GM10847 (cell line): ENCODE results near the gene TTC9.

ENCODE experiments used
- POLR2A ChIP-seq: IDR thresholded peaks from 2 replicates; pipeline ENCODE4 v1.6.1; 2011; ENCODE audit not compliant: insufficient read length; ENCODE audit errors: extremely low read depth

The TTC9 gene

DNA sequence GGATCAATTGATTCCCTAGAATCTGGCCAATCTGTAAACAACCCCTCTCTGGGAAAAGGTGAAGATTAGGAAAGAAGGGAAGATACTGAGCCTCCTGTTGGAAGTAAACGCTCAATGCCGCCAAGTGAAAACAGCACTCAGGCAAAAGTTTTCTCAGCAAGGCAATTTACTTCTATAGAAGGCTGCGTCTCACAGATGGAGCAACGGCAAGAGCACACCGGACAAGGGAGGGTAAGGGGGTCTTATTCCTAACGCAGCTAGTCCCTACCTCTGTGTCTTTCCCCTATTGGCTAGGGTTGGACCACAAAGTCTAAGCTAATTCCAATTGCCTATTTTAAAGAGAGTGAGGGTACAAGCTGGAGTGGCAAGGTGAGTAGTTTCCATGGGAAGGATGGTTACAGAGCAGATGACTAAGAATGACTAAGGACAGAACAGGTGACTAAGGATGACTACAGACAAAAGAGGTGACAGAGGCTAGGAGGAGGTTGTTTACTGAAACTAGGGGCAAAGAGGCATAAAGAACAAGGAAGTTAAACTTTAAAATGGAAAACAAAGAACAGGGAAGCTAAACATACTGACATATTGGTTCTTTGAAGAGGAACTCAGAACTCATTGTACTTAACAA is 5.6 kb upstream of the TTC9 start:
- TF ChIP-seq POLR2A: no peak

DNA sequence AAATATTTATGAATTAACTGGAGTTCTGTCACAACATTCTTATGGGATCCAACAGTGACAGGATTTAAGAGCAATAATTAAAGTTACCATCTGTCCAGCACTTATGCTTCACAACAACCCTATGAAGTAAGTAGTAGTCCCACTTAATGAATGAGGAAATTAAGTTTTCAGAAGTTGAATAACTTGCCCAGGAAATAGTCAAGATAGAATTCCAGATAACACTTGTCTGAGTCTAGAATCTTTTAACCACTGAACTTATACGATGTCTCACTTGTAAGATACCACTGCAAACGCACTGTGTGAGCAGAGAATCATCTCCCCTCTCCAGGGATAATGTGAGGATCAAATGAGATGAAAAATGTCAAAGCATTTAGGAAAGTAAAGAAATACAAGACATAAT is 3.3 kb upstream of the TTC9 start:
- TF ChIP-seq POLR2A: no peak

DNA sequence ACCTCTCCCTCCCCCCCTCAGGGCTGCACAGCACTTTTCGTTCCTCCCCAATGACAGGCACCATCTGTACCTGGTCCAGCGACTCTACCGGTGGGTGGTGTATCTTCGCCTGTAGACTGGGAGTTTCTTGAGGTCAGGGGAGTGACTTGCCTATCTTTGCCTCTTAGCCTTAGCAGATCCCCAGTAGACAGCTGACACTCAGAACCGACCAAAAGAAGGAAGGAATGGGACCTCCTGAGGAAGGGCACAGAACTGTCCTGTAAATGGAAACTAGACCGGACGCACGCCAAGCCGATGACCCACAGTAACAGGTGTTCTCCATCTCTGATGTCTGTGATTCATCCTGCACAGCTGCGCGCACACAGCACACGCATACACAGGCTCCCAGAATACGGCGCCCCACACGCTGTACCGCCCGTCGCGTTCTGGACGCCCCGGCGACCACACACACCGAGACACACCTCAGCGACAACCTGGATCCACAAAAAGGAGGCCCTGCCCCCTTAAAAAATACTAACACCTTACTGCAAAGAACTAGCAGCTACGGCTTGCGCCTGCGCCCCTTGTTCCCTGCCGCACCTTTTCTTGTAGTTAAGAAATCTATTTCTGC is 673 bp upstream of the TTC9 start:
- peak; percentile 63 for TF ChIP-seq POLR2A

DNA sequence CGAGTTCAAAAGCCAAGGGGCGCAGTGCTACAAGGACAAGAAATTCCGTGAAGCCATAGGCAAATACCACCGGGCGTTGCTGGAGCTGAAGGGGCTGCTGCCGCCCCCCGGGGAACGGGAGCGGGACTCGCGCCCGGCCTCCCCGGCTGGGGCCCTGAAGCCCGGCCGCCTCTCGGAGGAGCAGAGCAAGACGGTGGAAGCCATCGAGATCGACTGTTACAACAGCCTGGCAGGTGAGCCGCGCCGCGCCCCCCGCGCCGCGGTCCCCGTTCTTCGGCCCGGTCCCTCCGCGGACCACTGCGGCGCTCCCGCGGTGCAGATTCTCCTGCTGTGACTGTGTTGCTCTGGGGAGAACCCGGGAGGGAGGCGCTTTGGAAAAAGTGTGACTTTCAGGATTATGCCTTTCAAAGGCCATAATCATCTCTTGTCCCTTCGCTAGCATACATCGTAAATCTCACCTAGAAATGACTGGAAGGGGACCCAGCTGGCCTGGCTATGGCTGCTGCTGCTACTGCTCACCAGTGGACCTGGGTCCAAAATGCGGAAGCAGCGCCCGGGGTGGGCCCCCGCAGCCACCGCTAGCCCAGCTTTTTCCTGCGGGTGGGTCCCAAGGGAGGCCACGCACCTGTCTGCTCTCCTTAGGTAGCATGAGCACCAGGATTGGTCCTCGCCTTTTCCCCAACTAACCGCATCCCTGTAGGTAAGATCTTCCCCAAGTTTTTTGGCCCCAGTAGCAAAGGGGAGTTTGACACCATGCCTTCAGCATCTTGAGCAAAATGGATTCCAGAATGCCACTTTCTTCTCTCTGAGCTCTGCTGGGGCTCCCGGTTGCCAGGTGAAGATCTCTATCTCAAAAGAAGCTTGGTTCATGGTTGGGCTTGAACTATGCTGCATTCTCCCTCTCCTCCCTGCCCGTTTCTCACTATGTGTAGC is 853 bp downstream of the TTC9 start:
- TF ChIP-seq POLR2A: no peak

DNA sequence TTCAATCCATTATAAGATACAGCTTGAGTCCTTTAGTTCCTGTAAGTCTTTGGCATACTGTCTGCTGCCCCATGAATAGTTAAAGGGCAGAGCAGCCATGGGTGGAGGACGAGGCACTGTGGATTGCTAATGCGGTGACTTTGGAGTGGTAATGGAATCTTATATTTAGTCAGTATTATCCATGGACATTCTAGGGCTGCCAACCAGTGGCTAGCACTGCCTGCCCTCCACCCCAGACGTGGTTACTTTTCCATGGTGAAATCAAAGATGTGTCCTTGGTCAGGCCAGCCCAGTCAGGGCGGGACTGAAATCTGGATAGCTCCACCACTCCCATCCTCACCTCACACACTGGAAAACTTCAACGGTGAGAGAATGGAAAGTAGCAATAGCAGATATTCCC is 2.3 kb downstream of the TTC9 start:
- no peak for TF ChIP-seq POLR2A

DNA sequence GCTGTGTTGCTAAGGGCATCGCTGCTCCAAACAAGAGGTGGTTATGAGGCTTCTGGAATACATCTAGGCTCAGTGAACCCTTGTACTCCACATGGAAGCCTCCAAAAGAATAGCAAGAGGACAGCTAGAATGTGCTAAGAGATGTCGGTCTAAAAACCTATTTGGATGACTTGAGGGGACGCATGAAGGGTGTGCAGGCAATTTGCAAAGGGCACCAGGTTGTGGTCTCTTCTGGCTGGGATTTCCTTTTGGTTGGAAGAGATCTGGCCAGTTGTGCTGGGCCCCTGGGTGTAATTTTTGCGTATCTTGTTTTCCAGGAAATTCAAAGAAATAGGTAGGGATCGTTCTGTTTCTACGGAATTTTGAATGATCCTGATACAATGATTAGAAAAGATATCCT is 4.2 kb downstream of the TTC9 start:
- no peak for TF ChIP-seq POLR2A

DNA sequence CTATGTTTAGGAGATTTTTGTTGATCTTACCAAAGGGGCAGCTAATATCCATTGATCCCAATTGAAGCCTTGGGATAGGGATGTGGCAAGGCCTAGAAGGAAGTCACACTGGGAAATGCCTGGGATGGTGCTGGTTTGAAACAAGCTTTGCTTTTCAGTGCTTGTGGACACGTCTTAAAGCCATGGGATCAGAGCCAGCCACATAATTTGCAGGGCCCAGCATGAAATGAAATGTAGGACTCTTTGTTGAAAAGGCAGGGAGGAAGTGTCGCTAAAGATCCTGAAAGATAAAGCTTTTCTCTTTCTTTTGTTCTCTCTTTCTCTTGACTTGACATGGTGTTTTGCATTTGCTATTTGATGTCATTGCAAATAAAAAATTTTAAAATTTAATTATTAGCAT is 5.0 kb downstream of the TTC9 start:
- no peak for TF ChIP-seq POLR2A

DNA sequence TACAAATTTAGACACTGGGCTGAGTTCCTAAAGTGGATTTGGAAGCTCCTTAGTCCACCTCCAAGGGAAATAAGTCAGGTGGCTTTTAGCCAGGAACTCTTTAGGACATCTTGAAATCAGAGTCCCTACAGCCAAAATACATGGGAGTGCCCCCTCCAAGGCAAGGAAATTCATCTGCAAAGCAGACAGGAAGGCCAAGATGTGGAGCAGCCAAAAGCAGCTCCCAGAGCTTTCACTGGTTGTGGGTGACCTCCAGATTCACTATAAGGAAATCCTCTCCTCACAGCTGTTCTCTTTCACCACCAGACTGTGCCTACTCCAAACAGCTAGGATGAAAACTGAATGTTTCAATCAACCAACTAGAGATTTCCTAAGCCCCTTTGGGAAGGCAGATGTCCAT is 6.6 kb downstream of the TTC9 start:
- TF ChIP-seq POLR2A: no peak

DNA sequence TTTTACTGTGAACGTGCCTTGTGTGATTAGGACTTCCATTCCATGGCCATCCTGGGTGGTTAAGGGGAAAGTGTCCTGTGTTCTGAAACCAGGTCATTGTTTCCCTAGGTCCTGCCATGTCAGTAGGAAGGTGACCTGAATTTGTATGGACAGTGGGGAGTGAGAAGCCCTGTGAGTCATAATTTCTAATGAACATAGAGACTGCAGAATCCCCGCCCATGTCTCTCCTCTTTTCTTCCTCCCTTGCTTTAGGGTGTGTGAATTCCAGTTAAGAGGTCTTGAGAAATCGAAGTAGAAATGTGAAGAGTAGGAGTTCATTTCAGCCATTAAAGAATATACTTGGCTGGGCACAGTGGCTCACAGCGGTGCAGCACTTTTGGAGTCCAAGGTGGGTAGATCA is 8.1 kb downstream of the TTC9 start:
- TF ChIP-seq POLR2A: no peak

DNA sequence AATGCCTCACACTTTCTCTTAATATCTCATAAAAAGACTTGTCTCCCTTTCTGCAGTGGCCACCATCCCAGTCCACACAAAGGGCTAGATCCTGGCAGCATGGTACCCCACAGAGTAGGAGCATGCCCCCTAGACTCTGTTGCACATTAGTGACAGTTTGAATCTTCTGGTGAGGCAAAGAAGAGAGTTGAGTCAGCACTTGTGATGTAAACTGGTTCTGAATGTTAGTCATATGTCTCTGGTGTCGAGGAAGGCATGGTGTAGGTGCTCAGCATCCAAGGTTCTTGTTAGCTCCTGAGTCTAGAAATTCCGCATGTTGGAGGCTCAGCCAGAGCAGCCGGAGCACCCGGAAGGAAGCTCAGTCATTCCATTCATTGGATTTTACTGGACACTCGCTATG is 9.8 kb downstream of the TTC9 start:
- no peak for TF ChIP-seq POLR2A

DNA sequence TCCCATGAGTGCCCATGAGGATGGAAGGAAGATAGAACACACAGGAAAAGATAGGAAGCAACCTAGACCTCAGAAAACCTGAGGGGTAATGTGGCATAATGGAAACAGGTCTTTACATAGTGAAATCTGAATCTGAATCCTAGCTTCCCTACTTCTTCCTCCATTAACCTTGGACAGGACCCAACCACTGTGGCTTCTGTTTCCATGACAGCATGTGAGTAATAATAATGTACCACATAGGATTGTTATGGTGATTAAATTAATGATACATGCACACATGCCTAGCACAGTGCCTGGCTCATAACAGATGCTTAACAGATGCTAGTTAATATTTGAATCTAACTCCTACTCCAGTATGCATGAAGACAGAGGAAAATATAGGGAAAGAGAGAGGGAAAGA is 11.2 kb downstream of the TTC9 start:
- TF ChIP-seq POLR2A: no peak

DNA sequence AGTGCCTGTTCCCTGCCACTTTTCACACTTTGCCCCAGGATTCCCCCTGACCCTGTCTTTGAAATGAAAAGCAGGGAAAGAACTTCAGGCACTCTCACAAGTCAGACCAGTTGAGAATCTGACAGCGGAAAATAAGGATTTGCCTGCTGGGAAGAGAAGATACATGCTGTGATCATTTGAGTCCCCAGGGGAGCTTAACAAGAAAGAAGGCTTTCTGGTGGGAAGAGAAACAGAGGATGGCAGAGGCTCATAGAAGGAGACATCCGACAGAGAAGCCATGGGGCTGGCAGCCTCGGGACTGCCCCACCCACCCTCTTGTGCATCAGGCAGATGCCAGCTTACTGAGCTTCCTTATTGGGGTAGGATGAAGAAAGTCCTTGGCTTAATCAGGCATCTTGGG is 11.9 kb downstream of the TTC9 start:
- TF ChIP-seq POLR2A: no peak

DNA sequence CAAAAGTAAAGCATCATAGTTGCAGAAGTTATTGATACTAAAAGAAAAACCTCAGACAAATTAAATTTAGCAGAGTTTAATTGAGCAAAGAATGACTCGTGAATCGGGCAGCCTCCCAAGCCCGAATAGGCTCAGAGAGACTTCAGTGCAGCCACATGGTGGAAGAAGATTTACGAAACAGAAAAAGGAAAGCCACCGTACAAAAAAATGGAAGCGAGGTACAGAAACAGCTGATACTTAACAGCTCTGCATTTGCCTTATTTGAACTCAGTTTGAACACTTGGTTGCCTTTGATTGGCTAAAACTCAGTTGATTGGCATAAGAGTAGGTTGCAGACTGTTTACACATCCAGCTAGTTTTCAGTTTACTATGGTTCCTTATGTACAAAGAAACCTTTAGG is 12.9 kb downstream of the TTC9 start:
- TF ChIP-seq POLR2A: no peak

DNA sequence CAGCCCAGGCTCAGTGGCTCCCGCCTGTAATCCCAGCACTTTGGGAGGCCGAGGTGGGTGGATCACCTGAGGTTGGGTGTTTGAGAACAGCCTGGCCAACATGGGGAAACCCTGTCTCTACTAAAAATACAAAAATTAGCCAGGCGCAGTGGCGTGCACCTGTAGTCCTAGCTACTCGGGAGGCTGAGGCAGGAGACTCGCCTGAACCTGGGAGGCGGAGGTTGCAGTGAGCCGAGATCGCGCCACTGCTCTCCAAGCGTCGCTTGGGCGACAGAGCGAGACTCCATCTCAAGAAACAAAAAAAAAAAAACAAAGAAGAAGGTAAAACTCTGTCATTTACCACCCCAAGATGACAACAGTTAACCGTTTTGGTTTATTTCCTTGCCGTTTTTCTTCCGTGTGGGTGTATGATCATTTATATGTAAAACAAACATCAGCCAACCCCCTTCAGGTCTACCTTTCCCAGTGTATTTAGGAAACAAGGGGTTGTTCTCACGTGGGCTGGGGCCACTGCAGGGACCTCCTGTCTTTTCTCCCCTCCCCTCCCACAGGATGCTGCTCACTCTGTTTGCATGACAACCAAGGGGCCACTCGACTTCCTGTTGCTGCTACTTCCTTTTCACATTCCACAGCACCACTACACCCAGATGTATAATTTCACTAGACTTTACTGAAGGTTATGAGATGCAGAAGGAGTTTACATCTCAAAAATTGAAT is 13.6 kb downstream of the TTC9 start:
- no peak for TF ChIP-seq POLR2A

DNA sequence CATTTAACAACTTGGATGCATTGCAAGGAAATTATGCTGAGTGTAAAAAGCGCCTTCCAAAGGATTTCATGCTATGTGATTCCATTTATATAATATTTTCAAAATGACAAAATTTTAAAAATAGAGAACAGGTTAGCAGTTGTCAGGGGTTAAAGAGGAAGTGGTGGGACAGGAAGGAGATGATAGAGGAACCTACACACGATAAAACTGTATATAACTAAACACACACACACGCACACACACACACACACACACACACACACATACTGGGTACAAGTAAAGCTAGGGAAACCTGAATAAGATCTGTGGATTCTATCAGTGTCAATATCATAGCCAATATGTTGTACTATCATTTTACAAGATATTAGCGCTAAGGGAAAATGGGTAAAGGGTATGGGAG is 17.2 kb downstream of the TTC9 start:
- TF ChIP-seq POLR2A: no peak
